Measurements from ENCODE around the gene CST11.

Gene CST11

DNA sequence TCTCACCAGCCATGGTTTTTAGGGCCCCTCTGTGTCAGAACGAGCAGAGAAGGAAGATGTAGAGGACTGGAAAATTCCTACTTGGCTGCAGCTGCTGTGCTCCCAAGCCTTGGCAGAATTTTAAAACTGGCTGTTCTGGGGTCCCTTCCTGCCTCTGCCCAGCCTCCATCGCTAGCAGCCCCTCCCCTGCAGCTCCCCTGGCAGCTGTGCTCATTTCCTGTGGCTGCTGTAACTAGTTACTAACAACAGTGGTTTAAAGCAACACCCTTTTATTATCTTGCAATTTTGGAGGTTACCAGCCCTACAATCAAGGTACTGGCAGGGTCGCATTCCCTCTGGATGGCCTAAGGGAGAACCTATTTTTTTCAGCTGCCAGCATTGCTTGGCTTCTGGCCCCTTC, 3.7 kb upstream of the CST11 start:
- TF ChIP-seq EZH2phosphoT487 (IDR thresholded peaks at IDR 0.05; ENCODE audit: low read length) (no peak), EZH2 (optimal IDR thresholded peaks at IDR 0.05; ENCODE audit: low read depth, low read length) (no peak)
- TF ChIP-seq, protein P1, sequence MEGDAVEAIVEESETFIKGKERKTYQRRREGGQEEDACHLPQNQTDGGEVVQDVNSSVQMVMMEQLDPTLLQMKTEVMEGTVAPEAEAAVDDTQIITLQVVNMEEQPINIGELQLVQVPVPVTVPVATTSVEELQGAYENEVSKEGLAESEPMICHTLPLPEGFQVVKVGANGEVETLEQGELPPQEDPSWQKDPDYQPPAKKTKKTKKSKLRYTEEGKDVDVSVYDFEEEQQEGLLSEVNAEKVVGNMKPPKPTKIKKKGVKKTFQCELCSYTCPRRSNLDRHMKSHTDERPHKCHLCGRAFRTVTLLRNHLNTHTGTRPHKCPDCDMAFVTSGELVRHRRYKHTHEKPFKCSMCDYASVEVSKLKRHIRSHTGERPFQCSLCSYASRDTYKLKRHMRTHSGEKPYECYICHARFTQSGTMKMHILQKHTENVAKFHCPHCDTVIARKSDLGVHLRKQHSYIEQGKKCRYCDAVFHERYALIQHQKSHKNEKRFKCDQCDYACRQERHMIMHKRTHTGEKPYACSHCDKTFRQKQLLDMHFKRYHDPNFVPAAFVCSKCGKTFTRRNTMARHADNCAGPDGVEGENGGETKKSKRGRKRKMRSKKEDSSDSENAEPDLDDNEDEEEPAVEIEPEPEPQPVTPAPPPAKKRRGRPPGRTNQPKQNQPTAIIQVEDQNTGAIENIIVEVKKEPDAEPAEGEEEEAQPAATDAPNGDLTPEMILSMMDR (IDR thresholded peaks at IDR 0.05; ENCODE audit: low read length) = no peak
- Histone ChIP-seq H3K9me3 (replicated peaks; ENCODE audit: insufficient read depth, low read length) (no peaks in the 10 kb centered on the region), H3K4me1 (ENCODE audit: low read length) (no peaks in the 10 kb centered on the region), H3K27me3 (replicated peaks; ENCODE audit: insufficient read depth, low read length) (no peaks in the 10 kb centered on the region), H3K9ac (ENCODE audit: low read length) (no peak overlapping the region), H4K20me1 (ENCODE audit: insufficient read depth, low read length) (no peaks in the 10 kb centered on the region), H3K4me2 (ENCODE audit: low read depth, low read length) (no peak overlapping the region), H2AFZ (ENCODE audit: low read length) (no peak overlapping the region), H3K9me2 (replicated peaks; ENCODE audit: insufficient read depth, low read length) (no peaks in the 10 kb centered on the region), H3K36me3 (replicated peaks; ENCODE audit: insufficient read depth, low read length) (no peaks in the 10 kb centered on the region), H3F3A (ENCODE audit: insufficient read depth, low read length) (no peaks in the 10 kb centered on the region), H3K27ac (ENCODE audit: low read length) (no peak overlapping the region), H3K79me2 (ENCODE audit: low read length) (no peaks in the 10 kb centered on the region), H3K4me3 (ENCODE audit: low read length) (no peak overlapping the region)
- no peak for DNase-seq

DNA sequence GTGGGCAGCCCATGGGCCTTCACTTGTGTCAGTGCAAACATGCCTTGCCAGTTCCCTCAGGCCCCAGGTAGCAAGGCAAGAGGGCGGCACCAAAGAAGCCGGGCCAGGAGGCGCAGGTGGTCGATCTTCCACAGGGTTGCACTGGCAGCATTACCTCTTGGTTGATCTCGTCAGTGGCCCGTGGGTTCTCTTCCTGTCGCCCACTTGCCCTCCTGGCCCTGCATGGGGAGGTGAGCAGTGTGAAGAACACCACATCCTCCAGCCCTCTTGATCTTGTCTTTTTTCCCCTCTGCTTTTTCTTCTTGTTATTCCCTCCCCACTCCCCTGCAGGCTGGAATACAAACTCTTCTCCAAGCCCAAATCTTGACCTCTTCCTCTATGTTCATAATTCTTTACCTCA, 3.0 kb upstream of the CST11 start:
- H4K20me1 ChIP-seq (ENCODE audit: insufficient read depth, low read length) = no peaks in the 10 kb centered on the region
- H3K4me2 ChIP-seq (ENCODE audit: low read depth, low read length) = no peak overlapping the region
- H3K79me2 ChIP-seq (ENCODE audit: low read length) = no peaks in the 10 kb centered on the region
- no peaks in the 10 kb centered on the region for H3K9me2 ChIP-seq (replicated peaks; ENCODE audit: insufficient read depth, low read length)
- no peaks in the 10 kb centered on the region for H3K4me1 ChIP-seq (ENCODE audit: low read length)
- H3K27ac ChIP-seq (ENCODE audit: low read length) = no peak overlapping the region
- no peaks in the 10 kb centered on the region for H3K27me3 ChIP-seq (replicated peaks; ENCODE audit: insufficient read depth, low read length)
- H3K36me3 ChIP-seq (replicated peaks; ENCODE audit: insufficient read depth, low read length) = no peaks in the 10 kb centered on the region
- no peaks in the 10 kb centered on the region for H3K9me3 ChIP-seq (replicated peaks; ENCODE audit: insufficient read depth, low read length)
- H3K4me3 ChIP-seq (ENCODE audit: low read length) = no peak overlapping the region
- DNase-seq = no peak
- no peaks in the 10 kb centered on the region for H3F3A ChIP-seq (ENCODE audit: insufficient read depth, low read length)
- no peak overlapping the region for H2AFZ ChIP-seq (ENCODE audit: low read length)
- TF ChIP-seq, protein P1 (IDR thresholded peaks at IDR 0.05; ENCODE audit: low read length) = no peak
- TF ChIP-seq EZH2 (optimal IDR thresholded peaks at IDR 0.05; ENCODE audit: low read depth, low read length) (no peak), EZH2phosphoT487 (IDR thresholded peaks at IDR 0.05; ENCODE audit: low read length) (no peak)
- no peak overlapping the region for H3K9ac ChIP-seq (ENCODE audit: low read length)

DNA sequence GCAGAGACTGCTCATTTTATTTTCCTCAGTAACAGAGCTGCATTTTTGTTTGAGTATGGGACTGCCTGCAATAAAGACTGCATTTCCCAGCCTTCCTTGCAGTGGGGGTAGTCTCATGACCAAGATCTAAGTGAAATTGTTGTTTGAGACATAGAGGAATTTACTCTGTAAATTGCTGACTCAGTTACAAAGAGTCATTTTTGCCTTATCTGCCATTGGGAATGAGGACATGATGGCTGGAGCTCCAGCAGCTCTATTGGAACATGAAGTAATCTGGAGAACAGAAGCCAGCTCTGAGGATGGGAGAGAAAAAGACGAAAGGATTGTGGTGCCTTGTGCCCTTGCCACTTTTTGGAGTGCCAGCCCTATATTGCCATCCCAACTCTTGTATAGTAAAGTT, 2.1 kb upstream of the CST11 start:
- TF ChIP-seq, protein P1 (IDR thresholded peaks at IDR 0.05; ENCODE audit: low read length) = no peak
- TF ChIP-seq EZH2phosphoT487 (IDR thresholded peaks at IDR 0.05; ENCODE audit: low read length) (no peak), EZH2 (optimal IDR thresholded peaks at IDR 0.05; ENCODE audit: low read depth, low read length) (no peak)
- H3K4me2 ChIP-seq (ENCODE audit: low read depth, low read length) = no peak overlapping the region
- no peak overlapping the region for H3K4me3 ChIP-seq (ENCODE audit: low read length)
- H3K27ac ChIP-seq (ENCODE audit: low read length) = no peak overlapping the region
- H3F3A ChIP-seq (ENCODE audit: insufficient read depth, low read length) = no peaks in the 10 kb centered on the region
- no peaks in the 10 kb centered on the region for H3K9me3 ChIP-seq (replicated peaks; ENCODE audit: insufficient read depth, low read length)
- H2AFZ ChIP-seq (ENCODE audit: low read length) = no peak overlapping the region
- H3K9me2 ChIP-seq (replicated peaks; ENCODE audit: insufficient read depth, low read length) = no peaks in the 10 kb centered on the region
- H3K4me1 ChIP-seq (ENCODE audit: low read length) = no peaks in the 10 kb centered on the region
- no peaks in the 10 kb centered on the region for H3K79me2 ChIP-seq (ENCODE audit: low read length)
- H4K20me1 ChIP-seq (ENCODE audit: insufficient read depth, low read length) = no peaks in the 10 kb centered on the region
- no peaks in the 10 kb centered on the region for H3K36me3 ChIP-seq (replicated peaks; ENCODE audit: insufficient read depth, low read length)
- DNase-seq = no peak
- H3K9ac ChIP-seq (ENCODE audit: low read length) = no peak overlapping the region
- H3K27me3 ChIP-seq (replicated peaks; ENCODE audit: insufficient read depth, low read length) = no peaks in the 10 kb centered on the region
